ENCODE data around the gene HNRNPLL. TPM values are rescaled to one million over a fixed set of nuclear protein-coding genes. Genes with fewer than 3 reads are reported as not detected.
"Not testable (repeated sequence)": the region's sequence is repeated elsewhere in the genome, so short reads cannot be mapped to it uniquely, and the experiment has no call there.

Gene HNRNPLL
- total and polyA plus RNA-seq, 2 experiments from 2014 or later: 42.5 to 53.4 TPM

GRCh38 chr2:38546064-38546463, 56.7 kb downstream of the HNRNPLL start:
- H4K20me1 ChIP-seq (replicated peaks; ENCODE audit: insufficient read depth): no peaks in the 10 kb centered on the region
- no peak for ATAC-seq
- H3K4me1 ChIP-seq (ENCODE audit: insufficient read depth): peaks cover 33% of the 10 kb centered on the region
- TF ChIP-seq CTCF (conservative IDR thresholded peaks at IDR 0.05; ENCODE audit: low read depth in 2 of 2) (no peak), EZH2 (IDR thresholded peaks at IDR 0.05; ENCODE audit: low read depth, unreplicated experiment) (no peak)
- H3K27ac ChIP-seq (ENCODE audit: low read depth): no peak overlapping the region
- H3K4me2 ChIP-seq: no peak overlapping the region
- H3K27ac Mint-ChIP-seq: no peak overlapping the region
- H3K36me3 ChIP-seq (ENCODE audit: insufficient read depth): no peaks in the 10 kb centered on the region
- H3K79me2 ChIP-seq (replicated peaks; ENCODE audit: insufficient read depth): no peaks in the 10 kb centered on the region
- no peak overlapping the region for H3K4me3 ChIP-seq
- H3K9me3 Mint-ChIP-seq: no peaks in the 10 kb centered on the region
- H3K36me3 Mint-ChIP-seq (ENCODE audit: low read depth): no peaks in the 10 kb centered on the region
- peaks cover 39% of the 10 kb centered on the region for H3K4me1 Mint-ChIP-seq
- no peak overlapping the region for H3K4me3 Mint-ChIP-seq
- no peak overlapping the region for H2AFZ ChIP-seq
- no peaks in the 10 kb centered on the region for H3K27me3 ChIP-seq (ENCODE audit: insufficient read depth)
- H3F3A ChIP-seq (replicated peaks; ENCODE audit: low read depth): no peaks in the 10 kb centered on the region
- no peak for DNase-seq (ENCODE audit: low spot score)
- H3K9me2 ChIP-seq (ENCODE audit: insufficient read depth): no peaks in the 10 kb centered on the region
- H3K27me3 Mint-ChIP-seq (ENCODE audit: insufficient read depth, low read depth, poor library complexity): peaks cover 4% of the 10 kb centered on the region

- not testable (repeated sequence) for H3K9me3 Mint-ChIP-seq; H3K4me3 ChIP-seq; H3K27me3 ChIP-seq (ENCODE audit: insufficient read depth); H3K36me3 Mint-ChIP-seq (ENCODE audit: low read depth); H3K9me2 ChIP-seq (ENCODE audit: insufficient read depth); H3K79me2 ChIP-seq (replicated peaks; ENCODE audit: insufficient read depth); DNase-seq (ENCODE audit: low spot score); H3F3A ChIP-seq (replicated peaks; ENCODE audit: low read depth); H4K20me1 ChIP-seq (replicated peaks; ENCODE audit: insufficient read depth); H2AFZ ChIP-seq; ATAC-seq; H3K4me3 Mint-ChIP-seq; H3K36me3 ChIP-seq (ENCODE audit: insufficient read depth)
- Mint-ChIP-seq H3K27ac (peak overlapping the region; percentile 24), H3K4me1 (peaks cover 43% of the 10 kb centered on the region), H3K27me3 (ENCODE audit: insufficient read depth, low read depth, poor library complexity) (peaks cover 10% of the 10 kb centered on the region)
- peak overlapping the region; percentile 13; the same call in 1 of the 2 replicates for H3K4me2 ChIP-seq
- peaks cover 25% of the 10 kb centered on the region for H3K4me1 ChIP-seq (ENCODE audit: insufficient read depth)
- peak overlapping the region; percentile 34; the same call in 1 of the 2 replicates for H3K27ac ChIP-seq (ENCODE audit: low read depth)
Measured at GRCh38 chr2:38542248-38542631, 60.5 kb downstream of the HNRNPLL start.

GRCh38 chr2:38540580-38541286, 62.0 kb downstream of the HNRNPLL start:
- H3K4me3 ChIP-seq: no peak overlapping the region
- ATAC-seq (no peak), DNase-seq (ENCODE audit: low spot score) (no peak)
- no peaks in the 10 kb centered on the region for H3K9me3 Mint-ChIP-seq
- H3K4me2 ChIP-seq: no peak overlapping the region
- H3K36me3 Mint-ChIP-seq (ENCODE audit: low read depth): no peaks in the 10 kb centered on the region
- no peaks in the 10 kb centered on the region for H3K9me2 ChIP-seq (ENCODE audit: insufficient read depth)
- no peaks in the 10 kb centered on the region for H3K36me3 ChIP-seq (ENCODE audit: insufficient read depth)
- H3K27ac ChIP-seq (ENCODE audit: low read depth): no peak overlapping the region
- no peak overlapping the region for H3K27ac Mint-ChIP-seq
- peaks cover 43% of the 10 kb centered on the region for H3K4me1 Mint-ChIP-seq
- H3F3A ChIP-seq (replicated peaks; ENCODE audit: low read depth): no peaks in the 10 kb centered on the region
- H2AFZ ChIP-seq: no peak overlapping the region
- peaks cover 25% of the 10 kb centered on the region for H3K4me1 ChIP-seq (ENCODE audit: insufficient read depth)
- peaks cover 10% of the 10 kb centered on the region for H3K27me3 Mint-ChIP-seq (ENCODE audit: insufficient read depth, low read depth, poor library complexity)
- no peaks in the 10 kb centered on the region for H4K20me1 ChIP-seq (replicated peaks; ENCODE audit: insufficient read depth)
- H3K27me3 ChIP-seq (ENCODE audit: insufficient read depth): peaks cover 2% of the 10 kb centered on the region; the same call in 1 of the 2 replicates
- no peak overlapping the region for H3K4me3 Mint-ChIP-seq
- no peaks in the 10 kb centered on the region for H3K79me2 ChIP-seq (replicated peaks; ENCODE audit: insufficient read depth)
- TF ChIP-seq NANOG (IDR thresholded peaks at IDR 0.05; ENCODE audit: borderline replicate concordance) (no peak), ZNF331 (CRISPR knock-in tag; IDR thresholded peaks at IDR 0.05; ENCODE audit: low read depth) (no peak), CREB1 (CRISPR knock-in tag; IDR thresholded peaks at IDR 0.05; ENCODE audit: low read depth) (no peak), REST (IDR thresholded peaks at IDR 0.05; ENCODE audit: unreplicated experiment) (no peak), ETS1 (IDR thresholded peaks at IDR 0.05) (no peak), EZH2 (IDR thresholded peaks at IDR 0.05; ENCODE audit: low read depth, unreplicated experiment) (no peak), JUNB (IDR thresholded peaks at IDR 0.05; ENCODE audit: unreplicated experiment) (no peak), CTCF (conservative IDR thresholded peaks at IDR 0.05; ENCODE audit: low read depth in 2 of 2) (no peak), STAT1 (IDR thresholded peaks at IDR 0.05; ENCODE audit: unreplicated experiment) (no peak), ZNF114 (CRISPR knock-in tag; IDR thresholded peaks at IDR 0.05) (no peak)
